GM12874 (cell line): ENCODE results near the gene GPC6.

Source experiments
- TF ChIP-seq, protein P1 (sequence below): IDR thresholded peaks from 2 replicates; pipeline ENCODE4 v1.5.1; 2011; ENCODE audit warnings: low read depth, mild to moderate bottlenecking, control low read depth, low read length, moderate library complexity; ENCODE audit not compliant: insufficient read depth

Gene GPC6

DNA sequence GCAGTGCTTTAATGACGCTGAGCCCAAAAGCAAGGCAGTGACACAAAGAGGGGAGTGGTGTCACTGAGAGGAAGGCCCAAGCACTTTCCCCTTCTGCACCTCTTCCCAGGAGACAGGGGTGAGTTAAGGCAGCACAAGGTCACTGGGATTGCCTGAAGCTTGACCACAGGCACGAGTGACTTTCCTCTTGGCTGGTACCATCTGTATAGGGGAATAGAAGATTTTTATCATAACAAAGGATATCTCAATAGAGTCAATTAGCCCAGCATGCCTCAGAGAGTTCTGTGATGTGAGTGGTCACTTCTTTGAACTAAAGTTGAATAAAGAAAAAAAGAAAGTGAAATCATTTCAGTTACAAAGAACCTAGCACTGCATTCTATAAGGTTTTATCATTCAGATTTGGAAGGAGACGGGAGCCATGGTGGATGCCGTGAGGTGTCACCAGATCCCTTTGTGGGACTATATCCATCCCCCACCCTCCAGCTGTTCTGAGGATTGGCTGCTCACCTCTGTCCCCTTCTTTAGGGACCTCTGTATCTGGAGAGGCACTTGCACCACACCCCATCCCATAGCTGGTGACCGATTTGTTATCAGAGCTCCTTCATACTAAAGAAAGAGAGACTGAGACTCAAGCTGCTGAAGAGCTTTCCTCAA lies 961.7 kb downstream of the GPC6 start:
- TF ChIP-seq, protein P1, sequence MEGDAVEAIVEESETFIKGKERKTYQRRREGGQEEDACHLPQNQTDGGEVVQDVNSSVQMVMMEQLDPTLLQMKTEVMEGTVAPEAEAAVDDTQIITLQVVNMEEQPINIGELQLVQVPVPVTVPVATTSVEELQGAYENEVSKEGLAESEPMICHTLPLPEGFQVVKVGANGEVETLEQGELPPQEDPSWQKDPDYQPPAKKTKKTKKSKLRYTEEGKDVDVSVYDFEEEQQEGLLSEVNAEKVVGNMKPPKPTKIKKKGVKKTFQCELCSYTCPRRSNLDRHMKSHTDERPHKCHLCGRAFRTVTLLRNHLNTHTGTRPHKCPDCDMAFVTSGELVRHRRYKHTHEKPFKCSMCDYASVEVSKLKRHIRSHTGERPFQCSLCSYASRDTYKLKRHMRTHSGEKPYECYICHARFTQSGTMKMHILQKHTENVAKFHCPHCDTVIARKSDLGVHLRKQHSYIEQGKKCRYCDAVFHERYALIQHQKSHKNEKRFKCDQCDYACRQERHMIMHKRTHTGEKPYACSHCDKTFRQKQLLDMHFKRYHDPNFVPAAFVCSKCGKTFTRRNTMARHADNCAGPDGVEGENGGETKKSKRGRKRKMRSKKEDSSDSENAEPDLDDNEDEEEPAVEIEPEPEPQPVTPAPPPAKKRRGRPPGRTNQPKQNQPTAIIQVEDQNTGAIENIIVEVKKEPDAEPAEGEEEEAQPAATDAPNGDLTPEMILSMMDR: no peak

DNA sequence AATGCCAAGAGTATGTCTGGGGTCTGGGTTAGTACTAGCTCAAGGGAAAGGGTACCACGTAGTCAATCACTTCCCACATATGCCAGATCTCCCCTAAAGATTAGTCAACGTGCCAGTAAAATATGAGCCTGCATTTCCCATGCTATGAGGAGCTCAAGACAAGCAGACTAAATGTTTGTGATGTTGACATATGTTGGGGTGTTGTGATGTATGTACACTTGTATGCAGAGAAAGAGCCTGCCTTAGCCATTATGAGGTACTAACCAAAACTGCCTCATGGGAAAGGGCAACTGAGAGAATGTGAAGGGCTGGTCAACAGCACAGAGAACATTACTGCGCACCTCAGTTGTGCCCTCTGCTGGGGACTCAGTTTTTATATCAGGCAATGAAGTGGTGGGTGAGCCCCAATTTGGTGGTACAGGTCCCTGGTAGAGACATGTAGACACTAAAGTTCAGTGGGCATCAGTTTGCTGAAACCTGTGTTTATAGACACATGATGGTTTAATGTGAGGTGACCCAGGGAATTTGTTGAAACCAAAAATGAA lies 965.9 kb downstream of the GPC6 start:
- TF ChIP-seq, protein P1: peak; percentile 44

DNA sequence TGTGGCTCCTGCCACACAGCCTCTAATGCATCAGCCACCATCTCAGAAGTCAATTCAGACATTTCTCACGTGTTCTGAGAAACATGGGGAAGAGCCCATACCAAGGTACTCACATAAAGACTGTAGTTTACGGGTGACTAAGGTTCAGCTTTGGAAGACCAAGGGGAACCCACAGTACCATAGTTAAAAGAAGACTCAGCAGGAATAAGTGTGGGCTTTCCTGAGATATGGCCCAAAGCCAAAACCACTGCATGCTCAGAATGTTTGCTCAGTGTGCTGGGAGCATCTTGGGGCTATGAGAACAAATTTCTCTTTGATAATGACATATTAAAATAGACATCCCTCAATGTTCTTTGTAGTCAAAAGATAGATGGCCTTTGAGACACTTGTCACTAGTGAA lies 969.1 kb downstream of the GPC6 start:
- TF ChIP-seq, protein P1: no peak

DNA sequence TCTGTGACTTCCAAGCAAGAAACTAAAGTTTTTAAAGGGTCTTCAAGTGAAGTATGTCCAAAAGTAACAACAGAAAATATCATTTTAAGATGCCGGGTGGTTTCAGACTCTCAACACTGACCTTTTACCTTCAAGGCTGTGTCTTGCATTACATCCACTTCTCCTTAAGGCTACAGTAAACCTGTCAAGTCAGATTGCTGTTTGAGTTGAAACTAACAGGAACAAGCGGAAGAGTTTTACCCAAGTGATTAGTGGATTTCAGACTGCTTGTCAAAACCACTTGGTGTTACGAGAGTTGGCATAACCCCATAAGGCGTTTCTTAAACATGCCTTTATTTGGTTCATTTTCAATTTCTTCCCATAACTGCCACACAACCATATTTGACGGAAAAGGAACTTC lies 969.8 kb downstream of the GPC6 start:
- TF ChIP-seq, protein P1: no peak

DNA sequence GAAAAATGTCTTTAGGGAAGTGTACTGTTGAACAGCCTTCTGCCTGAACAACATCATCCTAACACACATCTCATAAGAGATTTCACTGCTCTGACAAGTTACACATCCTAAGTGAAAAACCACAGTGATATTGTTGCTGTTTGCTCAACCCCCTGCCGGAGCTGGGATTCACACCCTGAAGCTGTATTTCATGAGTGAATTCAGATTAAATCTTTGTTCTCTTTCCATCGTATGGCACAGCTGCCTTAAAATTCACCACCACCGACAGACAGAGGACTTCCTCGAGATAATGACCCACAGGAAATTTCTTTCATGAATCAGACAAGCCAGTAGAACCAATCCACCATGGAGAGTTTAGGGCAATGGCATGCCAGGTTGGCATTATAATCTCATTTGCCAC lies 972.1 kb downstream of the GPC6 start:
- TF ChIP-seq, protein P1: no peak

DNA sequence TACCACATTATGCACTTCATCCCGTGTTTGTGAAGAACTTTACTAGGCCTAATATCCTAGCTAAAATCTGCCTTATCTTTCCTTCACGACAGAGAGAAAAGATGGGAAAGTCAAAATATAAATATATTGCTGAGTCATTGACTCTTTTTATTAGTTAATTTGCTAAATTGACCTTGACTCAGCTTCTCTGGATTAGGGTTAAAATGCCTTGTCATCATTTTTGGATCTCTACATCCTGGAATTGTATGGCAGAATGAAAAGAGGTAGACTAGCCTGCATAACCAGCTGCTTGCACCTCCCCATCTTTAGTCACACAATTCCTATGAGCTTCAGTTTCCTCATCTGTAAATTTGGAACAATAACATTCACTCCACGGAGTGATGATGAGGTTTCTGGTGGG lies 972.5 kb downstream of the GPC6 start:
- TF ChIP-seq, protein P1: no peak

DNA sequence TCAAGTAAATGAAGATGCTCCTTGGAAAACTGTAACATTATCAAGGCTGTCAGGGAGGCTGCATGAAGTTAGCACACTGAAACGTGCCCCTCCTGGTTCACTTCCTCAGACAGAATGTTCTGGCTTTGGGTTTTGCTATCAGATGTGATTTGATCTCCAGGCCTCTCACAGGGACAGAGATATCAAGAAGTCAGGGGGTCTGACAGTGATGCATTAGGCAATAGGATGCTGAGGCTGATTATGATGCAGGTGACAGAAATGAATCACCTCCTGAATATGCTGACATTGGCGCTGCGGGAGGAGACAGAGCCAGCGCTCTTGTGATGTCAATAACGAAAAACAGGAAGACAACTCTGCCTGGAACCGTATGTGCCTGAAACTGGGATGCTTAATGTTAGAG lies 974.4 kb downstream of the GPC6 start:
- TF ChIP-seq, protein P1: no peak
